Thoracic aorta (tissue), 2 donors: Measurements from ENCODE around the gene THRSP. TPM values are rescaled to one million over a fixed set of nuclear protein-coding genes. Genes with fewer than 3 reads are reported as not detected.

Source experiments
- ATAC-seq: fragments of 150-250 bp; one replicate; pipeline ENCODE4 v1.8.0; 2017; ENCODE audit warnings: low read depth; ENCODE audit not compliant: insufficient number of reproducible peaks, low FRiP score
- DNase-seq: peaks from one replicate; pipeline ENCODE4 v3.0.0-alpha.2; 2020; ENCODE audit warnings: low spot score
- H3K27ac ChIP-seq, 2 donors: fragments of 200-600 bp; sonication (generic); 1 replicate in 1 of 2; 2 replicates in 1 of 2; pipeline ENCODE4 v1.5.1; 2016; ENCODE audit warnings: mild to moderate bottlenecking in 2 of 2, moderate library complexity in 2 of 2
- H3K27me3 ChIP-seq: fragments of 200-600 bp; sonication (generic); replicated peaks from 2 replicates; pipeline ENCODE4 v1.6.0; 2016; ENCODE audit warnings: mild to moderate bottlenecking; ENCODE audit not compliant: insufficient read depth
- H3K36me3 ChIP-seq: fragments of 200-600 bp; sonication (generic); one replicate; pipeline ENCODE4 v1.5.1; 2016
- H3K4me1 ChIP-seq, 2 donors: fragments of 200-600 bp; sonication (generic); 1 replicate in 1 of 2; 2 replicates in 1 of 2; pipeline versions ENCODE4 v1.5.1 to v1.6.0; 2016; ENCODE audit warnings: low read depth in 2 of 2, mild to moderate bottlenecking in 1 of 2; ENCODE audit not compliant: control insufficient read depth in 1 of 2
- H3K4me3 ChIP-seq: fragments of 200-600 bp; sonication (generic); 2 replicates; pipeline ENCODE4 v1.5.1; 2016; ENCODE audit warnings: mild to moderate bottlenecking
- H3K9me3 ChIP-seq: fragments of 200-600 bp; sonication (generic); 2 replicates; pipeline ENCODE4 v1.5.1; 2016
- total RNA-seq, 2 donors: library from RNA; depleted of rRNA; stranded (reverse); fragments of >200 nt; gene quantifications; one replicate each; pipeline versions ENCODE4 v1.1.0 to v1.2.3, GENCODE V29; 2016
- TF ChIP-seq, protein P1 (sequence below): fragments of 200-600 bp; sonication (generic); IDR thresholded peaks from one replicate; pipeline ENCODE4 v1.5.1; 2019; ENCODE audit warnings: antibody characterized with exemption

The THRSP gene
- total RNA-seq, 2 donors from 2014 or later = 0.56 TPM; not detected in 1

DNA sequence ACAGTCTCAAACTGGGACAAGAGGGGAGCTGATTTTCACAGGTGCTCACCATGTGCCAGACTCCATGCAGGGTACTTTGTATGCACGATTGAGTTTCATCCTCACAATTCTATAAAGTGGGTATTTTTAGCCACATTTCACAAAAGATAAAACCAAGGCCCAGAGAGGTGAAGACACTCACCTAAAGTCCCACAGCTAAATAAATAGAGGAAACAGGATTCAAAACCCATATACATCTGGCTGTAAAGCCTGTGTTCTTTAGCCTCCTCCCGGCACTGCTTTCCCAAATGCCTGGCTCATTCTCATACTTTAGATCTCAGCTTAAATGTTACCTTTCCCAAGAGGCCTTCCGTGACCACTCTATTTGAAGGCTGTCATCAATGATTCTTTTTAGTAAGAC lies 27.3 kb upstream of the THRSP start:
- H3K36me3 ChIP-seq = no peaks in the 10 kb centered on the region
- no peak overlapping the region for H3K4me3 ChIP-seq
- H3K4me1 ChIP-seq = peaks cover 3 to 18% of the 10 kb centered on the region in 2 donors
- TF ChIP-seq, protein P1, sequence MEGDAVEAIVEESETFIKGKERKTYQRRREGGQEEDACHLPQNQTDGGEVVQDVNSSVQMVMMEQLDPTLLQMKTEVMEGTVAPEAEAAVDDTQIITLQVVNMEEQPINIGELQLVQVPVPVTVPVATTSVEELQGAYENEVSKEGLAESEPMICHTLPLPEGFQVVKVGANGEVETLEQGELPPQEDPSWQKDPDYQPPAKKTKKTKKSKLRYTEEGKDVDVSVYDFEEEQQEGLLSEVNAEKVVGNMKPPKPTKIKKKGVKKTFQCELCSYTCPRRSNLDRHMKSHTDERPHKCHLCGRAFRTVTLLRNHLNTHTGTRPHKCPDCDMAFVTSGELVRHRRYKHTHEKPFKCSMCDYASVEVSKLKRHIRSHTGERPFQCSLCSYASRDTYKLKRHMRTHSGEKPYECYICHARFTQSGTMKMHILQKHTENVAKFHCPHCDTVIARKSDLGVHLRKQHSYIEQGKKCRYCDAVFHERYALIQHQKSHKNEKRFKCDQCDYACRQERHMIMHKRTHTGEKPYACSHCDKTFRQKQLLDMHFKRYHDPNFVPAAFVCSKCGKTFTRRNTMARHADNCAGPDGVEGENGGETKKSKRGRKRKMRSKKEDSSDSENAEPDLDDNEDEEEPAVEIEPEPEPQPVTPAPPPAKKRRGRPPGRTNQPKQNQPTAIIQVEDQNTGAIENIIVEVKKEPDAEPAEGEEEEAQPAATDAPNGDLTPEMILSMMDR = no peak
- no peaks in the 10 kb centered on the region for H3K27me3 ChIP-seq
- ATAC-seq = no peak
- DNase-seq = no peak
- H3K9me3 ChIP-seq = no peaks in the 10 kb centered on the region
- no peak overlapping the region for H3K27ac ChIP-seq

DNA sequence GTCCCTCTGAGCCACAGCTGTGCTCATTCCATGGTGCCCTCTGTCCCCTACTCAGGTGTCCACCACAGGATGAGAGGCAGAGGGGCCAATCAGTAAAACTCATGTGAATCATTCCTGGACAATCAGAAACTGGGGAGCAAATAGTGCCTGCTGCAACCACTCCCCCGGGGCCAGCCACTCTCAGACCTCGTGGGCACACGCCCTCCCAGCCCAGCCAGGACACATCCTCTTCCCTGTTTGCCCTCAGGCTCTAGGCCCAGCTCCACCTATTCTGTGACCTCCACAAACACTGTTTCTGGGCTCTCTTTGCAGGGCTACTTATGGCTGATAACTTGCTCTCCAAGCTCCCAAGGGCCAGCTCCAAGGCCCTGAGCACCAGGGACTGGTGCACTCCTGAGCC lies 26.6 kb upstream of the THRSP start:
- Histone ChIP-seq H3K27ac (no peak overlapping the region), H3K4me3 (no peak overlapping the region), H3K36me3 (no peaks in the 10 kb centered on the region), H3K4me1 (peaks cover 3 to 18% of the 10 kb centered on the region in 2 donors), H3K9me3 (no peaks in the 10 kb centered on the region), H3K27me3 (no peaks in the 10 kb centered on the region)
- DNase-seq = no peak
- TF ChIP-seq, protein P1 = no peak
- ATAC-seq = no peak

DNA sequence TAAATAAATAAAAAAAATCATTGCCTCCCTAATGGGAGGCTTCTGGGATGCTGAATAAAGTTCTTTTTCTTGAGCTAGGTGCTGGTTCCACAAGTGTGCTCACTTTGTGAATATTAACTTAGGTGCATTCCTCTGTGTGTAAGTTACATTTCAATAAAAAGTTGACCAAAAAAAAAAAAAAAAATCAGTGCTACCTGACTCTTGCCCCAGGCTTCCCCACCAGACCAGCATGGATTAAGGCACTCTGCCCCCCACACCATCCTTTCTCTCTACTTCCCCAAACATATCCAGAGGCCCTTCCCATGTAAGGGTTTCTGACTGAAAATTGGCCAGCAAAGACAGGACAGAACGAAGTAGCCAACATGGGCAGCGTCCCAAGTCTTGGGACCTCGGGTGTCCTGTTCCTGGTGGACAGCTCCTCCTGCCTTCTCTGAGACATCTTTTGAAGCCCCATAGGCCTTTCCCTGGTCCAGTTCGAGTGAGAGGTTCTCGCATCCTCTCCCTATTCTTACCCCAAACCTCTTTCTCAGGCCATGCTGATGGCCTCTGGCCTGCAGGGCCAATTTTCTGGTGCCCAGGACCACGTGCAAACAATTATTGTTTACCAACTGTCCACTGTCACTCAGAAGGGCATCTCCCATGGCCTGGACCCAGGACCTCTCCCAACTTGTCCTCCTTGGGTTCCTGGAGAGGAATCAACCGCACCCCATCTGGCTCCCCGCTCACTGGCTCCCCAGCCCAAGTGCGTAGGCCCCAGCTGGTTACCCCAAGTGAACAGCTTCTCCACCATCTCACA lies 25.6 kb upstream of the THRSP start:
- TF ChIP-seq, protein P1 = no peak
- no peaks in the 10 kb centered on the region for H3K36me3 ChIP-seq
- ATAC-seq = no peak
- no peak overlapping the region for H3K4me3 ChIP-seq
- no peak overlapping the region for H3K27ac ChIP-seq
- peaks cover 3 to 18% of the 10 kb centered on the region in 2 donors for H3K4me1 ChIP-seq
- no peaks in the 10 kb centered on the region for H3K9me3 ChIP-seq
- DNase-seq = no peak
- no peaks in the 10 kb centered on the region for H3K27me3 ChIP-seq

DNA sequence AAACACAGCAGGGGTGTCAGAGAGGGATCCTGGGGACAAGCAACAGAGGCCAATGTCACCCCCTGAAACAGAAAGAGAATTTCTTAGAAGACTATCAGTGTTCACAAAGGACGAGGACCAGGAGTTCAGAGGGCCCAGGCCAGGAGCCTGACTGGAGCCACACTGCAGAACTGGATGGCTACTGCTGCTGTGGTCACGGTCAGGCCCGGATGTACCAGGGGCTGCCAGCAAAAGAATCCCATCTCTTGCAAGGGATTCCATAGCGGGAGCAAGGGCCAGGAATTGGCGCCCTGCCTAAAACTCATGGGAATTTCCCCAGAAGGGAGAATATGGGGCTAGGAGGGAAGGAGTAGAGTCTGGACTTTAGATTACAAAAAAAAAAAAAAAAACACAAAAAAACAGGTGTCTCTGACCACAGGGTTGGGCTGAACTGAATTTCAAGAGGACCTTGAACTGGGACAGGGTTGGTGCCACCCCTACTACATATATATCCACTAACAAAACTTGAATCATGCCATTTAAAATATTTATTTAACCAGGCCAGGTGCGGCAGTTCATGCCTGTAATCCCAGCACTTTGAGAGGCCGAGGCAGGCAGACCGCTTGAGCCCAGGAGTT lies 24.9 kb upstream of the THRSP start:
- no peak for ATAC-seq
- no peak overlapping the region for H3K4me3 ChIP-seq
- TF ChIP-seq, protein P1 = no peak
- no peak for DNase-seq
- H3K36me3 ChIP-seq = no peaks in the 10 kb centered on the region
- no peaks in the 10 kb centered on the region for H3K27me3 ChIP-seq
- no peak overlapping the region for H3K27ac ChIP-seq
- no peaks in the 10 kb centered on the region for H3K9me3 ChIP-seq
- peaks cover 3 to 18% of the 10 kb centered on the region in 2 donors for H3K4me1 ChIP-seq

DNA sequence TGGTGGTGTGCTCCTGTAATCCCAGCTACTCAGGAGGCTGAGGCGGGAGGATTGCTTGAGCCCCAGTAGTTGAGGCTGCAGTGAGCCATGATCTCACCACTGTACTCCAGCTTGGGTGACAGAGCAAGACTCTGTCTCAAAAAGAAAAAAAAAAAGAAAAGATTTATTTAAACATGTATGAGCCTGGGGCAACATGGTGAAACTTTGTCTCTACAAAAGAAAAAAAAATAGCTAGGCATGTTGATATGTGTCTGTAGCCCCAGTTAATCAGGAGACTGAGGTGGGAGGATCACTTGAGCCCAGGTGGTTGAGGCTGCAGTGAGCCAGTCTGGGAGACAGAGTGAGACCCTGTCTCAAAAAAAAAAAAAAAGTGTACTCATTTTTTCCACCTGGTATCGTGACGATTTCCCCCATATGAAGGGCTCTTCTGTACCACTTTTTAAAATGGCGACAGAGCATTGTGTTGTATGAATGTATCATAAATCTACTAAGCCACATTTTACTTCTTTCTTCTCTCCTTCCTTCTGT lies 24.2 kb upstream of the THRSP start:
- Histone ChIP-seq H3K36me3 (no peaks in the 10 kb centered on the region), H3K27ac (peak overlapping the region; percentile 86 to 96), H3K27me3 (no peaks in the 10 kb centered on the region), H3K9me3 (no peaks in the 10 kb centered on the region), H3K4me3 (peak overlapping the region; percentile 59), H3K4me1 (peaks cover 3 to 18% of the 10 kb centered on the region in 2 donors)
- TF ChIP-seq, protein P1 = no peak
- ATAC-seq = no peak
- no peak for DNase-seq
